ENCODE measurements around the gene COL8A2.

COL8A2 gene

DNA sequence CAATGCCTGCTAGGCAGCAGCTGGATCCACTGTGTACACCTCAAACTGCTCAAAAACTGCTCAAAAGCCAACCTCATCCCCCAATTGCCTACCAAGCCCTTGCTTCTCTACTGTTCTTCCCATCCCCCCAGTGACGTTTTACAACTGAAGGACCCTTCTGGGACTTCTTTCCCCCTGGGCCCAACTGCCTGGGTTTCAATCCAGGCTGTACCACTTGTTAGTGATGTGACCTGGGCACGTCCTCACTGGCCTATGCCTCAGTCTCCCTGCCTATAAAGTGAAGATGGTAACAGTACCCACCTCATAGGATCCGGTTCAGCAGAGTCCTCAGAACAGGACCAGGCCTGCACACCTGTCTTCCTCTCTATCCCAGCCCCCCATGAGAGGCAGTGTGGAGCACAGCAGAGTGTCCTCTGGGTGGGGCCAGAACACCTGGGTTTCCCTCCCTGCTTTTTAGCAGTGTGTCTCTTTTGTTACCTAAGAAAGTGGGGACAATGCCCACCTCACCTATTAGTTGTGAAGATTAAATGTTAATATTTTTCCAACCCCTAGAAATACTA, 43.0 kb downstream of the COL8A2 start:
- TF ChIP-seq, protein P1, sequence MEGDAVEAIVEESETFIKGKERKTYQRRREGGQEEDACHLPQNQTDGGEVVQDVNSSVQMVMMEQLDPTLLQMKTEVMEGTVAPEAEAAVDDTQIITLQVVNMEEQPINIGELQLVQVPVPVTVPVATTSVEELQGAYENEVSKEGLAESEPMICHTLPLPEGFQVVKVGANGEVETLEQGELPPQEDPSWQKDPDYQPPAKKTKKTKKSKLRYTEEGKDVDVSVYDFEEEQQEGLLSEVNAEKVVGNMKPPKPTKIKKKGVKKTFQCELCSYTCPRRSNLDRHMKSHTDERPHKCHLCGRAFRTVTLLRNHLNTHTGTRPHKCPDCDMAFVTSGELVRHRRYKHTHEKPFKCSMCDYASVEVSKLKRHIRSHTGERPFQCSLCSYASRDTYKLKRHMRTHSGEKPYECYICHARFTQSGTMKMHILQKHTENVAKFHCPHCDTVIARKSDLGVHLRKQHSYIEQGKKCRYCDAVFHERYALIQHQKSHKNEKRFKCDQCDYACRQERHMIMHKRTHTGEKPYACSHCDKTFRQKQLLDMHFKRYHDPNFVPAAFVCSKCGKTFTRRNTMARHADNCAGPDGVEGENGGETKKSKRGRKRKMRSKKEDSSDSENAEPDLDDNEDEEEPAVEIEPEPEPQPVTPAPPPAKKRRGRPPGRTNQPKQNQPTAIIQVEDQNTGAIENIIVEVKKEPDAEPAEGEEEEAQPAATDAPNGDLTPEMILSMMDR (IDR thresholded peaks at IDR 0.05; ENCODE audit: low read depth, low read length, missing control alignments), result no peak
- no peak overlapping the region for H3K4me3 ChIP-seq (replicated peaks; ENCODE audit: low read depth, low read length)
- no peak for DNase-seq (ENCODE audit: extremely low read depth, low read depth)

DNA sequence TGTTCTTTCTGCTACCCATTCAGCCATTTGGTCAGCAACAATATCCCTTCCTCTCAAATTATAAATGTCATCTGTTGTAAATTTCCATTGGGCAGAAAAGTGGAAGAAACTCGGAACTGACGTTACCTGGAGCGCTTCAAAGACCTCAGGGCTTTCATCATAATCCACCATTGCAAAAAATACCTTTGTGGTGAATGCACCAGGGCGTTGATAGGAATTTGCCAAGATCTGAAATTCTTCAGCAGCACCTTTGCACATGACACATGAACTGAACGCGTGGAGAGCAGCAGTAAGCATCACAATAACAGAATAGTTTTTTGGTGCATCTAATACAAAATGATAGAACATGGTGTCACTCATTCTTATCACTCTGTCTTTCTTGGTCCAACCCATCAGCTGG, 44.2 kb downstream of the COL8A2 start:
- TF ChIP-seq, protein P1 (IDR thresholded peaks at IDR 0.05; ENCODE audit: low read depth, low read length, missing control alignments), result no peak
- DNase-seq (ENCODE audit: extremely low read depth, low read depth), result no peak
- no peak overlapping the region for H3K4me3 ChIP-seq (replicated peaks; ENCODE audit: low read depth, low read length)

DNA sequence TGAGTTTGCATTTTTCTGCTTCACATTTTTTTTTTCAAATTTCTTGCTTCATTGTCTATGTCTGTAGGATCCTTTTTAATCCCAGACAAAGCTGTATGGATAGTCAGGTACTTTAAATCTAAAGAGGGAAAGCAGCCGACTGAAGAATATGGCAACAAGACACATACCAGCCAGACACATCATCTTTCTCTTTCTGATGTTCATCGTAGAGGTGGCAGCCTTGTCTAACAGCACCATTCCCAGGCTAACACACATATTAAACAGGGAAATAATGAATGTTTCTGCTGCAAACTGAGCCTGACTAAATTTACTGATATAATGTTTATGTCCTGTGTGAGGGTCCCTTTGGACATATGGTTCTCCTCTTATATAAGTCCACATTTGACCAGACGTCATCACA, 44.8 kb downstream of the COL8A2 start:
- TF ChIP-seq, protein P1 (IDR thresholded peaks at IDR 0.05; ENCODE audit: low read depth, low read length, missing control alignments), result no peak
- H3K4me3 ChIP-seq (replicated peaks; ENCODE audit: low read depth, low read length), result no peak overlapping the region
- no peak for DNase-seq (ENCODE audit: extremely low read depth, low read depth)

DNA sequence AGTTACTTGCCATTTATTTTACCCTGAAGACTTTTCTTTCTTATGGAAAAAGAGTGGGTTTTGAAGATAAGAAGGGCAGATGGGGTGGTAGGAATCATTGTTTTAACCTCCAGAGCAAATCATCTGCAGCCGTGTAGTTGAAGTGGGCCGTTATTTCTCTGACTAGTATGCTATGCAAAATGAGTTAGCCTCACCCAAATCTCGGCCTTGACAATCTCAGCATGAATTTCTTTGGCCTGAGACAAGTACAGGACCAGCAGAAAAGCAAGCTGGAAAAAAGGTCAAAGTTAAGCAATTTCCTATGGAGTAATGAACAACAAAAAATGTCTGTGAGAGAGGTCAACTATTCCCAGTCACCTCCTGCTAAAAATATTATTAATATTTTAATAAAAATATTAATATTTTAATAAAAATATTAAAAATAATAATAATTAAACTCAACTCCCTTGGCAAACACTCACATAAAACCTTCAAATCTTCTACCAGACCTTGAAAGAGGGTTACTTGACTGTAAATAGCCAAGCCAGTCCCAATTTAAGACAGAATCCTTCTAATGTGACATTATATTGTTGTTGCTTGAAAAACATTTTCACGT, 47.9 kb downstream of the COL8A2 start:
- TF ChIP-seq, protein P1 (IDR thresholded peaks at IDR 0.05; ENCODE audit: low read depth, low read length, missing control alignments), result no peak
- DNase-seq (ENCODE audit: extremely low read depth, low read depth), result no peak

DNA sequence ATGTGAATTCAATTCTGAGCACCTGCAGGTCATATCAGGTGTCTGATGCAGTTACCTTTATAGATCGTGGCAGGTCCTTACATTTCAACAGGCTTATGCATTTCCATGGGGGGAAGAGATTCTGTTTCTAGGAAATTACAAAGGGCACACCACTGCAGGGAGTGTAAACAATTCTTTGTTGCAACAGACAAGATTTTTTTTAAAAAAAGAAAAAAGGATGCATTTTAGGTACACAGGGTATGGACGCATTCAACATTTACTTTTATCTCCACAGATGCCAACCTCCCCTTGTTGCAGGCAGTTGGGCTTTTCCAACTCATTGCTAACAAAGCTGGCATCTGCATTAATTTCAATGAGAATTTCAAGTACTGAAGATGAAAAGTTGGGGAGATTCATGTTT, 54.7 kb downstream of the COL8A2 start:
- TF ChIP-seq, protein P1 (IDR thresholded peaks at IDR 0.05; ENCODE audit: low read depth, low read length, missing control alignments), result no peak

More for the DNA sequence above, 47.9 kb downstream of the COL8A2 start:
- H3K4me3 ChIP-seq (replicated peaks; ENCODE audit: low read depth, low read length), result no peak overlapping the region

DNA sequence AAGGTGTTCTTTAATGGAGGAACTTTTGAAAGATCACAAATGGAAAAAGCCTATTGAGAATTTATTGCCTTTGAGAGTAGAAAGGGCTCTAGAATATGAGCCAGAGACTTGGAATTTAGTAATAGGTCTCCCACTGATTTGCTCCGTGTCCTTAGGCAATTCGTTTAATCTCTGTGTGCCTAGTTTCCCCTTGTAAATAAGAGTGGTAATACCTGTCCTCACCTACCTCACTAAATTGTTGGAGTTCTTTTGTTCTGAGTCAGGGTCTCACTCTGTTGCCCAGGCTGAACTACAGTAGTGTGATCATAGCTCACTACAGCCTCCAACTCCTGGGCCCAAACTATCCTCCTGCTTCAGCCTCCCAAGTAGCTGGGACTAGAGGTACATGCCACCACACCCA, 56.2 kb downstream of the COL8A2 start:
- TF ChIP-seq, protein P1 (IDR thresholded peaks at IDR 0.05; ENCODE audit: low read depth, low read length, missing control alignments), result no peak
- H3K4me3 ChIP-seq (replicated peaks; ENCODE audit: low read depth, low read length), result no peak overlapping the region
- DNase-seq (ENCODE audit: extremely low read depth, low read depth), result no peak

More for the DNA sequence above, 54.7 kb downstream of the COL8A2 start:
- H3K4me3 ChIP-seq (replicated peaks; ENCODE audit: low read depth, low read length), result no peak overlapping the region
- no peak for DNase-seq (ENCODE audit: extremely low read depth, low read depth)

DNA sequence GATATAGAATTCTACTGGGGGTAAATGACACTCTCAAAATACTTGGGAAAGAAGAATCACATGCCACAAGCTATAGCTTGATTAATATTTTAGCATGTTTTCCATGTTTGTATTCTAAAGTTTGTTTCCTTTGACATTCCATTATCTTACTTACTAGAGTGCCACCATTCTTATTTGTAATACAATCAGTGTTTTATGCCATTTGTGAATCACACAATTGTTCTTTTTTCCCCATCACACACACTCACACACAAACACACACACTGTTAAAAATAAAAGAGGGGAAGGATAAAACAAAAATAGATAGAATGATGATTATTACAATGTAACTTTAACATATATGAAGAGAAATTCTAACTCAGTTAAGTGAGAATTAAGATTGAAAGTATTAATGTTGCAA, 57.2 kb downstream of the COL8A2 start:
- no peak for DNase-seq (ENCODE audit: extremely low read depth, low read depth)
- TF ChIP-seq, protein P1 (IDR thresholded peaks at IDR 0.05; ENCODE audit: low read depth, low read length, missing control alignments), result no peak
- H3K4me3 ChIP-seq (replicated peaks; ENCODE audit: low read depth, low read length), result no peak overlapping the region

Data from HFF-Myc (cell line).